ENCODE measurements around the gene MYCBP2. TPM values are rescaled to one million over a fixed set of nuclear protein-coding genes. Genes with fewer than 3 reads are reported as not detected.
"Not testable (repeated sequence)": the region's sequence is repeated elsewhere in the genome, so short reads cannot be mapped to it uniquely, and the experiment has no call there.

Gene MYCBP2
- total RNA-seq, 1 donor from 2014 or later = 264 TPM

GRCh38 chr13:77318741-77319140 is 8.2 kb downstream of the MYCBP2 start:
- Histone ChIP-seq H3K27ac (no peak overlapping the region), H3K4me3 (no peak overlapping the region), H3K4me1 (peaks cover 0 to 13% of the 10 kb centered on the region in 2 donors), H3K9me3 (no peaks in the 10 kb centered on the region), H3K27me3 (no peaks in the 10 kb centered on the region), H3K36me3 (peaks cover 0 to 6% of the 10 kb centered on the region in 2 donors)
- intact Hi-C loops (cut with DNase I) = no loop called here
- no peak for DNase-seq (ENCODE audit: low spot score in 2 of 2)
- TF ChIP-seq CTCF (IDR thresholded peaks at IDR 0.05) = no peak

- Histone ChIP-seq H3K4me1 (peaks cover 2 to 14% of the 10 kb centered on the region in 2 donors), H3K27ac (peak overlapping the region; percentile 14 to 32), H3K27me3 (no peaks in the 10 kb centered on the region), H3K4me3 (no peak overlapping the region), H3K36me3 (peaks cover 0 to 6% of the 10 kb centered on the region in 2 donors), H3K9me3 (no peaks in the 10 kb centered on the region)
- DNase-seq (ENCODE audit: low spot score in 2 of 2) = no peak
- no peak for TF ChIP-seq CTCF (IDR thresholded peaks at IDR 0.05)
- intact Hi-C loops (cut with DNase I) = no loop called here
Observed at GRCh38 chr13:77316430-77316829, 10.5 kb downstream of the MYCBP2 start.

GRCh38 chr13:77315509-77315908 is 11.4 kb downstream of the MYCBP2 start:
- H3K4me1 ChIP-seq = peaks cover 9 to 19% of the 10 kb centered on the region in 2 donors
- H3K9me3 ChIP-seq; H3K27me3 ChIP-seq; H3K36me3 ChIP-seq; H3K27ac ChIP-seq; intact Hi-C loops (cut with DNase I); DNase-seq (ENCODE audit: low spot score in 2 of 2); H3K4me3 ChIP-seq: not testable (repeated sequence)

GRCh38 chr13:77313923-77314322 is 13.0 kb downstream of the MYCBP2 start:
- no peak overlapping the region for H3K4me3 ChIP-seq
- intact Hi-C loops (cut with DNase I) = no loop called here
- H3K4me1 ChIP-seq = peaks cover 9 to 34% of the 10 kb centered on the region in 2 donors
- no peak for DNase-seq (ENCODE audit: low spot score in 2 of 2)
- no peaks in the 10 kb centered on the region for H3K27me3 ChIP-seq
- H3K9me3 ChIP-seq = no peaks in the 10 kb centered on the region
- TF ChIP-seq CTCF (IDR thresholded peaks at IDR 0.05) = no peak
- peaks cover 0 to 6% of the 10 kb centered on the region in 2 donors for H3K36me3 ChIP-seq
- H3K27ac ChIP-seq = no peak overlapping the region

- Histone ChIP-seq H3K9me3 (no peaks in the 10 kb centered on the region), H3K4me3 (no peak overlapping the region), H3K36me3 (peaks cover 0 to 4% of the 10 kb centered on the region in 2 donors), H3K4me1 (peaks cover 9 to 45% of the 10 kb centered on the region in 2 donors), H3K27me3 (no peaks in the 10 kb centered on the region), H3K27ac (no peak overlapping the region)
- intact Hi-C loops (cut with DNase I) = no loop called here
- TF ChIP-seq CTCF (IDR thresholded peaks at IDR 0.05) = no peak
- DNase-seq (ENCODE audit: low spot score in 2 of 2) = no peak
Observed at GRCh38 chr13:77312311-77312710, 14.6 kb downstream of the MYCBP2 start.

GRCh38 chr13:77310579-77311279 is 16.2 kb downstream of the MYCBP2 start:
- H3K4me1 ChIP-seq = peaks cover 9 to 55% of the 10 kb centered on the region in 2 donors
- intact Hi-C loops (cut with DNase I) = no loop called here
- H3K36me3 ChIP-seq = no peaks in the 10 kb centered on the region
- peak overlapping the region; percentile 41 to 60 for H3K27ac ChIP-seq
- no peak for DNase-seq (ENCODE audit: low spot score in 2 of 2)
- TF ChIP-seq CTCF (IDR thresholded peaks at IDR 0.05) = no peak
- H3K4me3 ChIP-seq = peak overlapping the region in 1 of 2 donors; percentile 19
- H3K9me3 ChIP-seq = no peaks in the 10 kb centered on the region
- H3K27me3 ChIP-seq = no peaks in the 10 kb centered on the region

Measured in ascending aorta (tissue), 2 donors.